ENCODE measurements around the gene DES.
"Not testable (repeated sequence)": the region's sequence is repeated elsewhere in the genome, so short reads cannot be mapped to it uniquely, and the experiment has no call there.

- TF ChIP-seq CTCF (IDR thresholded peaks at IDR 0.05; ENCODE audit: low read length); EZH2phosphoT487 (IDR thresholded peaks at IDR 0.05; ENCODE audit: low read length); EZH2 (optimal IDR thresholded peaks at IDR 0.05; ENCODE audit: low read depth, low read length): not testable (repeated sequence)
Observed at GRCh38 chr2:219407343-219407742, 10.8 kb upstream of the DES start.
